Activated CD4-positive, CD25-positive, alpha-beta regulatory T cell treated with anti-CD3 and anti-CD28 coated beads, Interleukin-2, amount 50 U/mL, for 16 hours (primary cell): ENCODE measurements around the gene ZER1.
"Not testable (repeated sequence)": the region's sequence is repeated elsewhere in the genome, so short reads cannot be mapped to it uniquely, and the experiment has no call there.

Experiments used
- DNase-seq: peaks from one replicate; pipeline ENCODE4 v3.0.0-alpha.2; 2020; ENCODE audit warnings: low read depth, low spot score

ZER1 gene

GRCh38 chr9:128715436-128715750 lies 56.3 kb downstream of the ZER1 start:
- DNase-seq: no peak

- no peak for DNase-seq
These were observed 56.9 kb downstream of the ZER1 start for GRCh38 chr9:128714586-128715435.

GRCh38 chr9:128713941-128714573 lies 57.7 kb downstream of the ZER1 start:
- no peak for DNase-seq

GRCh38 chr9:128713411-128713780 lies 58.3 kb downstream of the ZER1 start:
- DNase-seq: no peak

GRCh38 chr9:128712451-128713410 lies 59.0 kb downstream of the ZER1 start:
- no peak for DNase-seq

GRCh38 chr9:128707446-128707845 lies 64.3 kb downstream of the ZER1 start:
- DNase-seq: no peak

GRCh38 chr9:128706671-128707381 lies 64.9 kb downstream of the ZER1 start:
- DNase-seq: no peak

GRCh38 chr9:128706045-128706444 lies 65.7 kb downstream of the ZER1 start:
- DNase-seq: no peak

GRCh38 chr9:128705051-128705965 lies 66.4 kb downstream of the ZER1 start:
- DNase-seq: no peak

- no peak for DNase-seq
These were observed 67.4 kb downstream of the ZER1 start for GRCh38 chr9:128704356-128704670.

GRCh38 chr9:128703616-128704355 lies 67.9 kb downstream of the ZER1 start:
- DNase-seq: no peak

GRCh38 chr9:128702949-128703615 lies 68.6 kb downstream of the ZER1 start:
- no peak for DNase-seq

- DNase-seq: peak; percentile 63
These were observed 69.2 kb downstream of the ZER1 start, which contains the start of gene PKN3 for GRCh38 chr9:128702445-128702948. Gene PKN3, plus strand, starts transcription at chr9:128702503. Its CDS starts 413 bp downstream, at chr9:128702916.

- DNase-seq: no peak
These were observed 70.4 kb downstream of the ZER1 start for GRCh38 chr9:128701227-128701854.

GRCh38 chr9:128699096-128699795 lies 72.5 kb downstream of the ZER1 start:
- DNase-seq: not testable (repeated sequence)

GRCh38 chr9:128696923-128697707 lies 74.6 kb downstream of the ZER1 start:
- DNase-seq: no peak

GRCh38 chr9:128694344-128694743 lies 77.4 kb downstream of the ZER1 start:
- no peak for DNase-seq
